GM18868 (cell line): Measurements from ENCODE around the gene ZNF451.

ENCODE experiments used
- ATAC-seq: cut with Tn5 transposase; IDR thresholded peaks from one replicate; pipeline ENCODE4 v1.9.1; 2021; ENCODE audit warnings: mild to moderate bottlenecking, moderate library complexity; ENCODE audit not compliant: unreplicated experiment

The ZNF451 gene

DNA sequence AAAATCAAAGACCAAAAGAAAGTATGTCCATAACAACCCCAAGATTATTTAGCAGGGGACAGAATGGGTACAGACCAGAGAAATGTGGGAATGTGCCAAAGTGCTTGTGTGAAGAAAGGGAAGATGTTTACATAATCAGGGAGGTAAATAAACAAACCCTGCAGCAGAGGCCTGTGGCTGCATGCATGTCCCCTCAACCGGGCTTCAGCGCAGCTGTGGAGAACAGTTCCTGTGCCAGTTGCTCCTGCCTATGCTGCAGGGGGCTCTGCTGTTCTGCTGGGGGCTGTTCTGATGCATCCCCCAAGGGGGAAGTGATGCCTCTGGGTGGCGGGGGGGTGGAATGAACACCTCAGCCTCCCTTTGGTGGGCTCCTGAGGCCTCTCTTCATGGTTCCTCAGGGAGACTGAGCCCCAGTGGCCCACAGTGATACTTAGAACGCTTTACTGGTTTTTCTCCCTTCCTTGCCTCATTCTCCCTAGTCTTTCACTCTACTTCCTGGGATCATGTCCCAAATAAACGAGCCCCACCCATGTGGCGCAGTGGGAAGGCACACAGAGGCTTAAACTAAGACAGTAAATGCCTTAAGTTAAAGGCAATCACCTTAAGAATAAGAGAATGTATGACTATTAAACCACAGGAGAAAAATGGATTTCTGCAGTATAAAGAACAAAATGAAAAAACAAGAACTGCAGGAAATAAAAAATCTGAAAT is 109.1 kb downstream of the ZNF451 start:
- ATAC-seq = no peak

GRCh38 chr6:57201718-57202117 is 111.7 kb downstream of the ZNF451 start:
- no peak for ATAC-seq

- peak; percentile 46 for ATAC-seq
Observed at GRCh38 chr6:57205550-57206328, 115.8 kb downstream of the ZNF451 start.

GRCh38 chr6:57207141-57207540 is 117.2 kb downstream of the ZNF451 start:
- ATAC-seq = no peak

- ATAC-seq = no peak
Observed at GRCh38 chr6:57207872-57208271, 117.9 kb downstream of the ZNF451 start.

DNA sequence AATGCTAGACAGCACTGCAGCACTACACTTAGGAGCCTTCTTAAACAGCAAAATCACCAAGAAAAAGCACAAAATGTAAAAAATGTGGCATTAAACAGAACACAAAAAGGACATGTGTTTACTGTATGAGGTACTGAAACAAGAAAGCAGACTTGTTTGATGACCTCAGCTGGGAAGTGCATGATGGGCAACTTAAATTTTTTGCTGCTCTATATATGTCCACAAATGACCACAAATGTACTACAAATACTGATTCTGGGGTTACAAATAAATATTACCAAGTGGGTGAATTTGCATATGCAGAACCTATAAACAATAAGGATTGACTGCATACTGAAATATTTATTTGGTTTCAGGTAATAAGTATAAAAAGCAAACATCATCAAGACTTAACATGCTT is 119.0 kb downstream of the ZNF451 start:
- ATAC-seq = no peak

GRCh38 chr6:57210060-57210459 is 120.1 kb downstream of the ZNF451 start:
- ATAC-seq = no peak

- no peak for ATAC-seq
Observed at GRCh38 chr6:57215260-57215659, 125.3 kb downstream of the ZNF451 start.

- no peak for ATAC-seq
Observed at GRCh38 chr6:57216235-57217101, 126.5 kb downstream of the ZNF451 start.

DNA sequence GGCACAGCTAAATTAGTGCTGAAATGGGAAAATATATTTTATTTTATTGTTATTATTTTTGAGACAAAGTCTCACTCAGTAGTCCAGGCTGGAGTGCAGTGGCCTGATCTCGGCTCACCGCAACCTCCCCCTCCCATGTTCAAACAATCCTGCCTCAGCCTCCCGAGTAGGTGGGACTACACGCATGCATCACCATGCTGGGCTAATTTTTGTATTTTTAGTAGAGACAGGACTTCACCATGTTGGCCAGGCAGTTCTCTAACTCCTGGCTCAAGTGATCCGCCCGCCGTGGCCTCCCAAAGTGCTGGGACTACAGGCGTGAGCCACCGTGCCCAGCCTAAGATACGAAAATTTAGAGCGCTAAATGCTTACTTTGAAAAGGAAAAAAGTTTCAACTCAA is 127.3 kb downstream of the ZNF451 start:
- ATAC-seq = no peak
